ENCODE results near the gene SMPD4. TPM values are rescaled to one million over a fixed set of nuclear protein-coding genes. Genes with fewer than 3 reads are reported as not detected.
"Not testable (repeated sequence)": the region's sequence is repeated elsewhere in the genome, so short reads cannot be mapped to it uniquely, and the experiment has no call there.

The SMPD4 gene
- total and polyA plus RNA-seq, 2 of the 13 experiments (the other 11 are each of a cell fraction or from before 2014, with no cell fraction given) = 63.2 to 70.5 TPM

- H3K79me2 ChIP-seq (ENCODE audit: insufficient read depth, low read length); FAIRE-seq; POLR2A ChIA-PET; H3K4me1 ChIP-seq (ENCODE audit: insufficient read depth, low read length); H3K4me3 ChIP-seq (replicated peaks in 1 of 3; ENCODE audit: insufficient read depth in 1 of 3, low read depth in 2 of 3, low read length in 3 of 3); H3K9me3 ChIP-seq (ENCODE audit: low read length); H2AFZ ChIP-seq (ENCODE audit: low read length); ATAC-seq; H3K27me3 ChIP-seq (ENCODE audit: control insufficient read depth in 1 of 2, insufficient read depth in 2 of 2, low read length in 2 of 2); DNase-seq (ENCODE audit: low spot score); H3K9ac ChIP-seq (ENCODE audit: insufficient read depth, low read depth, low read length); H3K36me3 ChIP-seq (replicated peaks in 1 of 2; ENCODE audit: control insufficient read depth in 1 of 2, insufficient read depth in 2 of 2, low read length in 2 of 2); H4K20me1 ChIP-seq (ENCODE audit: insufficient read depth, low read length); BruUV-seq (replicated peaks); H3K4me2 ChIP-seq (ENCODE audit: low read depth, low read length); H3K27ac ChIP-seq (ENCODE audit: extremely low read length, insufficient read depth, low read length); intact Hi-C loops (cut with micrococcal nuclease; ENCODE audit: unreplicated experiment); CTCF ChIA-PET (ENCODE audit: low intra/inter-chr PET ratio, low total read pairs): not testable (repeated sequence)
- in situ Hi-C loops (cut with HindIII; ENCODE audit: extremely low pct_ligation_motif_present, low pct_unique_long_range_greater_than_20kb) = loop anchor here (25.0 kb wide), 1 partner anchor 1291 kb away; the partner anchor contains the start of genes MZT2A and TUBA3D
- 75% methylated on average over 7 of the region's 13 CpGs for WGBS (ENCODE audit: low lambda C conversion rate)
Observed at GRCh38 chr2:130196052-130196451, 14.7 kb upstream of the SMPD4 start.

DNA sequence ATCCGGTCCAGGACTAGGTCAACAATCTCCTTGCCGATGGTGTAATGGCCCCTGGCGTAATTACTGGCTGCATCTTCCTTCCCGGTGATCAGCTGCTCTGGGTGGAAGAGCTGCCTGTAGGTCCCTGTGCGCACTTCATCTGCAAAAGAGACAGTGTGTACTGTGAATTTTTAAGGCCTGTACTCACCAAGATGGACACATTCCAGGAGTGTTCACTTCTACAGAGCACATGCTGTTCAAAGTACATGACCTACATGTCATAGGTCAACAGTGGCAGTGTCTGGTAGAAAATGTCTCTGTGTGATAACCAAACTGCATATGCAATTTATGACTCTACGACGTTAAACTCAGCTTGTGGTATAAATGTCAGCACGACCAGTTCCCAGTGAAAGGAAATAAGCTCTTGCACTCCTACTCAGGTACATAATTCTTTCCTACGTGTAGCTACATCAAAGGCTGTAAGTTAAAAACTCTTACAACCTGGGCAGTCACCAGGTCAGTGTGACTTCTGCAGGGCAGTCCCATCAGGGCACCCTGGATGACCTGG is 13.8 kb upstream of the SMPD4 start:
- intact Hi-C loops (cut with micrococcal nuclease; ENCODE audit: unreplicated experiment); POLR2A ChIA-PET; H3K27ac ChIP-seq (ENCODE audit: extremely low read length, insufficient read depth, low read length); BruUV-seq (replicated peaks); H3K79me2 ChIP-seq (ENCODE audit: insufficient read depth, low read length); H3K27me3 ChIP-seq (ENCODE audit: control insufficient read depth in 1 of 2, insufficient read depth in 2 of 2, low read length in 2 of 2); H3K4me1 ChIP-seq (ENCODE audit: insufficient read depth, low read length); H3K9ac ChIP-seq (ENCODE audit: insufficient read depth, low read depth, low read length); H3K4me3 ChIP-seq (replicated peaks in 1 of 3; ENCODE audit: insufficient read depth in 1 of 3, low read depth in 2 of 3, low read length in 3 of 3); H3K9me3 ChIP-seq (ENCODE audit: low read length); DNase-seq (ENCODE audit: low spot score); H2AFZ ChIP-seq (ENCODE audit: low read length); H4K20me1 ChIP-seq (ENCODE audit: insufficient read depth, low read length); H3K36me3 ChIP-seq (replicated peaks in 1 of 2; ENCODE audit: control insufficient read depth in 1 of 2, insufficient read depth in 2 of 2, low read length in 2 of 2); H3K4me2 ChIP-seq (ENCODE audit: low read depth, low read length); CTCF ChIA-PET (ENCODE audit: low intra/inter-chr PET ratio, low total read pairs); FAIRE-seq: not testable (repeated sequence)
- 56% methylated on average over 9 of the region's 9 CpGs for WGBS (ENCODE audit: low lambda C conversion rate)
- in situ Hi-C loops (cut with HindIII; ENCODE audit: extremely low pct_ligation_motif_present, low pct_unique_long_range_greater_than_20kb) = loop anchor here (25.0 kb wide), 1 partner anchor 1292 kb away; the partner anchor contains the start of genes MZT2A and TUBA3D
- TF ChIP-seq NR2F6 (IDR thresholded peaks at IDR 0.05) (peak; percentile 35), NR2F6 (CRISPR knock-in tag; IDR thresholded peaks at IDR 0.05) (0 out of 2 replicates have a peak, but pooled peaks have one; percentile 17)
- peak; percentile 7; the same call in 1 of the 3 replicates for ATAC-seq

DNA sequence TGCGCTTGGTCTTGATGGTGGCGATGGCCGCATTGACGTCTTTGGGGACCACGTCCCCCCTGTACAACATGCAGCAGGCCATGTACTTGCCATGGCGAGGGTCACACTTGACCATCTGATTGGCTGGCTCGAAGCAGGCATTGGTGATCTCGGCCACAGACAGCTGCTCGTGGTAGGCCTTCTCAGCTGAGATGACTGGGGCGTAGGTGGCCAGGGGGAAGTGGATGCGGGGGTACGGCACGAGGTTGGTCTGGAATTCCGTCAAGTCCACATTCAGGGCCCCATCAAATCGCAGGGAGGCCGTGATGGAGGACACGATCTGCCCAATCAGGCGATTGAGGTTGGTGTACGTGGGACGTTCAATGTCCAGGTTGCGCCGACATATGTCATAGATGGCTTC is 12.4 kb upstream of the SMPD4 start:
- H3K4me1 ChIP-seq (ENCODE audit: insufficient read depth, low read length); H3K4me3 ChIP-seq (replicated peaks in 1 of 3; ENCODE audit: insufficient read depth in 1 of 3, low read depth in 2 of 3, low read length in 3 of 3); intact Hi-C loops (cut with micrococcal nuclease; ENCODE audit: unreplicated experiment); BruUV-seq (replicated peaks); H2AFZ ChIP-seq (ENCODE audit: low read length); H3K36me3 ChIP-seq (replicated peaks in 1 of 2; ENCODE audit: control insufficient read depth in 1 of 2, insufficient read depth in 2 of 2, low read length in 2 of 2); ATAC-seq; DNase-seq (ENCODE audit: low spot score); POLR2A ChIA-PET; H3K27ac ChIP-seq (ENCODE audit: extremely low read length, insufficient read depth, low read length); FAIRE-seq; CTCF ChIA-PET (ENCODE audit: low intra/inter-chr PET ratio, low total read pairs); H3K79me2 ChIP-seq (ENCODE audit: insufficient read depth, low read length); H3K9ac ChIP-seq (ENCODE audit: insufficient read depth, low read depth, low read length); H3K9me3 ChIP-seq (ENCODE audit: low read length); H4K20me1 ChIP-seq (ENCODE audit: insufficient read depth, low read length); H3K4me2 ChIP-seq (ENCODE audit: low read depth, low read length); H3K27me3 ChIP-seq (ENCODE audit: control insufficient read depth in 1 of 2, insufficient read depth in 2 of 2, low read length in 2 of 2): not testable (repeated sequence)
- 81% methylated on average over 8 of the region's 22 CpGs for WGBS (ENCODE audit: low lambda C conversion rate)
- in situ Hi-C loops (cut with HindIII; ENCODE audit: extremely low pct_ligation_motif_present, low pct_unique_long_range_greater_than_20kb) = loop anchor here (25.0 kb wide), 1 partner anchor 1293 kb away; the partner anchor contains the start of genes MZT2A and TUBA3D

- H3K4me2 ChIP-seq (ENCODE audit: low read depth, low read length); H3K27ac ChIP-seq (ENCODE audit: extremely low read length, insufficient read depth, low read length); POLR2A ChIA-PET; DNase-seq (ENCODE audit: low spot score); H3K79me2 ChIP-seq (ENCODE audit: insufficient read depth, low read length); H3K9me3 ChIP-seq (ENCODE audit: low read length); intact Hi-C loops (cut with micrococcal nuclease; ENCODE audit: unreplicated experiment); H3K27me3 ChIP-seq (ENCODE audit: control insufficient read depth in 1 of 2, insufficient read depth in 2 of 2, low read length in 2 of 2); CTCF ChIA-PET (ENCODE audit: low intra/inter-chr PET ratio, low total read pairs); H3K36me3 ChIP-seq (replicated peaks in 1 of 2; ENCODE audit: control insufficient read depth in 1 of 2, insufficient read depth in 2 of 2, low read length in 2 of 2); H4K20me1 ChIP-seq (ENCODE audit: insufficient read depth, low read length); ATAC-seq; H3K9ac ChIP-seq (ENCODE audit: insufficient read depth, low read depth, low read length); H3K4me3 ChIP-seq (replicated peaks in 1 of 3; ENCODE audit: insufficient read depth in 1 of 3, low read depth in 2 of 3, low read length in 3 of 3); H2AFZ ChIP-seq (ENCODE audit: low read length); BruUV-seq (replicated peaks); H3K4me1 ChIP-seq (ENCODE audit: insufficient read depth, low read length): not testable (repeated sequence)
- in situ Hi-C loops (cut with HindIII; ENCODE audit: extremely low pct_ligation_motif_present, low pct_unique_long_range_greater_than_20kb) = loop anchor here (25.0 kb wide), 1 partner anchor 1295 kb away; the partner anchor contains the start of genes MZT2A and TUBA3D
- peak; percentile 46 for FAIRE-seq
- 84% methylated on average over 3 of the region's 3 CpGs for WGBS (ENCODE audit: low lambda C conversion rate)
Observed at GRCh38 chr2:130192451-130192850, 11.0 kb upstream of the SMPD4 start.

Data from HepG2 (cell line).